AG09309 (cell line): ENCODE results near the gene GSTT4.
"Not testable (repeated sequence)": the region's sequence is repeated elsewhere in the genome, so short reads cannot be mapped to it uniquely, and the experiment has no call there.

ENCODE experiments used
- DNase-seq: peaks from one replicate; pipeline ENCODE4 v3.0.0-alpha.2; 2010; ENCODE audit warnings: low read depth
- H3K4me3 ChIP-seq: 2 replicates; pipeline ENCODE4 v1.5.1; 2011; ENCODE audit warnings: mild to moderate bottlenecking, low read depth, low read length, moderate library complexity; ENCODE audit not compliant: control insufficient read depth
- CTCF ChIP-seq: IDR thresholded peaks from 2 replicates; pipeline ENCODE4 v1.5.1; 2011; ENCODE audit warnings: mild to moderate bottlenecking, low read depth, low read length, inconsistent platforms; ENCODE audit not compliant: insufficient read depth, control insufficient read depth; ENCODE audit errors: missing control alignments

GSTT4 gene

GRCh38 chr22:24049211-24049610 lies 44.0 kb upstream of the GSTT4 start:
- no peak for DNase-seq
- no peak overlapping the region for H3K4me3 ChIP-seq
- TF ChIP-seq CTCF: no peak

- TF ChIP-seq CTCF: no peak
- no peak overlapping the region for H3K4me3 ChIP-seq
- no peak for DNase-seq
These were observed 40.8 kb upstream of the GSTT4 start for GRCh38 chr22:24046024-24046423.

GRCh38 chr22:24043958-24044357 lies 38.7 kb upstream of the GSTT4 start:
- DNase-seq: no peak
- no peak overlapping the region for H3K4me3 ChIP-seq
- TF ChIP-seq CTCF: no peak

GRCh38 chr22:24043465-24043864 lies 38.2 kb upstream of the GSTT4 start:
- H3K4me3 ChIP-seq, DNase-seq: not testable (repeated sequence)

GRCh38 chr22:24040946-24041345 lies 35.7 kb upstream of the GSTT4 start:
- TF ChIP-seq CTCF: no peak
- no peak for DNase-seq
- H3K4me3 ChIP-seq: no peak overlapping the region

- H3K4me3 ChIP-seq: no peak overlapping the region
- no peak for DNase-seq
- no peak for TF ChIP-seq CTCF
These were observed 33.8 kb upstream of the GSTT4 start for GRCh38 chr22:24039046-24039445.

- no peak for DNase-seq
- no peak overlapping the region for H3K4me3 ChIP-seq
- no peak for TF ChIP-seq CTCF
These were observed 32.9 kb upstream of the GSTT4 start for GRCh38 chr22:24037851-24038765.
